DND-41 (cell line): Measurements from ENCODE around the gene HOXC6.

Experiments
- ATAC-seq: fragments of 200-7000 bp; cut with Tn5 transposase; 3 replicates; pipeline ENCODE4 v1.9.1; 2021; ENCODE audit warnings: low read depth; ENCODE audit not compliant: insufficient read depth
- DNase-seq: peaks from one replicate; pipeline ENCODE4 v3.0.0-alpha.2; 2020
- H2AFZ ChIP-seq: 2 replicates; pipeline ENCODE4 v1.6.0; 2012; ENCODE audit warnings: low read depth, low read length
- H3K27ac ChIP-seq: 2 replicates; pipeline ENCODE4 v1.5.1; 2012; ENCODE audit warnings: low read length, inconsistent platforms
- H3K27me3 ChIP-seq: fragments of 200-600 bp; sonication (generic); 2 replicates; pipeline ENCODE4 v1.6.0; 2012; ENCODE audit warnings: low read length, mild to moderate bottlenecking, inconsistent platforms; ENCODE audit not compliant: insufficient read depth, poor library complexity
- H3K36me3 ChIP-seq: 2 replicates; pipeline ENCODE4 v1.5.1; 2012; ENCODE audit warnings: low read length, inconsistent platforms; ENCODE audit not compliant: insufficient read depth
- H3K4me1 ChIP-seq: 2 replicates; pipeline ENCODE4 v1.5.1; 2012; ENCODE audit warnings: mild to moderate bottlenecking, low read length; ENCODE audit not compliant: insufficient read depth
- H3K4me2 ChIP-seq: 2 replicates; pipeline ENCODE4 v1.6.0; 2012; ENCODE audit warnings: mild to moderate bottlenecking, moderate library complexity, low read length, inconsistent platforms; ENCODE audit not compliant: insufficient read depth
- H3K4me3 ChIP-seq, 2 experiments: fragments of 200-600 bp in 1 of 2; shearing (Covaris generic) in 1 of 2; 2 replicates each; pipeline ENCODE4 v1.5.1; 2012 to 2016; ENCODE audit warnings: inconsistent platforms in 2 of 2, low read length in 2 of 2, mild to moderate bottlenecking in 2 of 2, low read depth in 1 of 2, moderate library complexity in 1 of 2
- H3K79me2 ChIP-seq: 2 replicates; pipeline ENCODE4 v1.6.0; 2012; ENCODE audit warnings: low read length, inconsistent platforms; ENCODE audit not compliant: insufficient read depth
- H3K9ac ChIP-seq: 2 replicates; pipeline ENCODE4 v1.6.0; 2012; ENCODE audit warnings: low read depth, mild to moderate bottlenecking, inconsistent platforms, low read length, moderate library complexity
- H3K9me3 ChIP-seq: 2 replicates; pipeline ENCODE4 v1.5.1; 2012; ENCODE audit warnings: low read length, moderate library complexity, mild to moderate bottlenecking, inconsistent platforms; ENCODE audit not compliant: insufficient read depth, severe bottlenecking
- H4K20me1 ChIP-seq: 2 replicates; pipeline ENCODE4 v1.6.0; 2012; ENCODE audit warnings: low read length; ENCODE audit not compliant: insufficient read depth
- CTCF ChIP-seq: IDR thresholded peaks from 2 replicates; pipeline ENCODE4 v1.5.1; 2012; ENCODE audit warnings: borderline replicate concordance, low read length, moderate library complexity, mild to moderate bottlenecking; ENCODE audit not compliant: poor library complexity, severe bottlenecking; ENCODE audit errors: extremely low read depth
- EZH2 ChIP-seq: IDR thresholded peaks from 3 replicates; pipeline ENCODE4 v1.6.1; 2012; ENCODE audit warnings: borderline replicate concordance, low read depth, mild to moderate bottlenecking, moderate library complexity, low read length, inconsistent platforms; ENCODE audit not compliant: severe bottlenecking

The HOXC6 gene

DNA sequence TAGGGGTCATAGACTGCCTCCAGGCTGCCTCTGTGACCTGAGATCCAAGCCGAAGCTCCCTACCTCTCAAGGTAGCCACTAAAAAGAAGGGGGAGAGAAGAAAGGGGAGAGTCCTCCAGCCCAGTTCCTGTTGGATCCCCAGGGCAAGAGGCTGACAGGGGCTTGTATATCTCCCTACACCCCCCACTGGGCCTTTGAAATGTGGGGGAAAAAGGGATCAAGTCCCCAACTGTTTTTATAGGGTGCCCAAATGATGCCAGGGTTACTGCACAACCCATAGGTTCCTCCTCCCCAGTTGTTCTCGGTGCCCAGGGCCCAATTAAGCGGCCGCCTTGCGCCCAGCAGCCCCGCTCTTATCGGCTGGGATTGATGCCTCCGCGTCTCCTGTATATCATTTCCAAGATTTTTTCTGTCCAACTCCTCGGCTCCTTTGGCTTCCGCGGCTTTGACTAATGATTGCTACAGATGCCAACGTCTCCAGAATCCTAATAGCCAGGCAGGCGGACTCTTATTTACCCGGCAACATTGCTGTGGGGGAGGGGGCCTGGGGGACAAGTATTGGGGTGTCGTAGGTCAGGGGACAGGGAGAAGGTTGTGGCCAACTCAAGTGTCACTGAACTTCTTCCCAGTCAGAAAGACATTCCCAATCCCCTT is 17.8 kb downstream of the HOXC6 start:
- Histone ChIP-seq H3K4me1 (peaks cover 9% of the 10 kb centered on the region), H3K79me2 (no peaks in the 10 kb centered on the region), H4K20me1 (no peaks in the 10 kb centered on the region), H3K27ac (no peak overlapping the region), H3K36me3 (no peaks in the 10 kb centered on the region), H3K9me3 (no peaks in the 10 kb centered on the region), H3K9ac (no peak overlapping the region), H3K4me2 (no peak overlapping the region), H2AFZ (no peak overlapping the region), H3K4me3 (no peak overlapping the region), H3K27me3 (peaks cover 47% of the 10 kb centered on the region)
- TF ChIP-seq CTCF: no peak
- TF ChIP-seq EZH2: no peak
- no peak for ATAC-seq
- DNase-seq: no peak

DNA sequence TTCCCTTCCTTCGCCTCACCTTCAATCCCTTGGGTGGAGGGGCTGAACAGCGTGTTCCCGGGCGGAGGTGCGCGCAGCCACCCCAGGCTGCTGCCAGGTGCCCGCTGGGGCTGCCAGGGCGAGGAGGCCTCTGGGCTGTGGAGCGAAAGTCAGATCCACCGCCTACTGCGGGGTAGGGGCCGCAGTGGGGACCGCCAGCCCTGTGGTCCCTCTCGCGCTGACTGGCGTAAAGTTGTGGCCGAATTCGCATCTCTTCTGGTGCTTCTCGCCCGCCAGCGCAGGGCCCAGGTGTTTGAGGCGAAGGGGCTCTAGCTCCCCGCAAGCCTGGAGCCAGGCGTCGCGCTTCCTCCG is 18.5 kb downstream of the HOXC6 start:
- no peaks in the 10 kb centered on the region for H3K9me3 ChIP-seq
- H3K27me3 ChIP-seq: peaks cover 48% of the 10 kb centered on the region
- no peak for TF ChIP-seq CTCF
- no peak for TF ChIP-seq EZH2
- no peak overlapping the region for H3K4me2 ChIP-seq
- DNase-seq (no peak), ATAC-seq (no peak)
- no peak overlapping the region for H3K4me3 ChIP-seq
- H4K20me1 ChIP-seq: no peaks in the 10 kb centered on the region
- H3K36me3 ChIP-seq: no peaks in the 10 kb centered on the region
- H3K4me1 ChIP-seq: peaks cover 9% of the 10 kb centered on the region
- H3K79me2 ChIP-seq: no peaks in the 10 kb centered on the region
- no peak overlapping the region for H2AFZ ChIP-seq
- H3K9ac ChIP-seq: no peak overlapping the region
- H3K27ac ChIP-seq: no peak overlapping the region

- Histone ChIP-seq H2AFZ (no peak overlapping the region), H4K20me1 (no peaks in the 10 kb centered on the region), H3K27me3 (peaks cover 48% of the 10 kb centered on the region), H3K27ac (no peak overlapping the region), H3K4me1 (peaks cover 9% of the 10 kb centered on the region), H3K9ac (no peak overlapping the region), H3K36me3 (no peaks in the 10 kb centered on the region), H3K9me3 (no peaks in the 10 kb centered on the region), H3K79me2 (no peaks in the 10 kb centered on the region), H3K4me3 (no peak overlapping the region), H3K4me2 (no peak overlapping the region)
- ATAC-seq: no peak
- DNase-seq: no peak
- no peak for TF ChIP-seq CTCF
- TF ChIP-seq EZH2: no peak
Observed at GRCh38 chr12:54047160-54047963, 19.1 kb downstream of the HOXC6 start.
